ENCODE data around the gene HSPH1. TPM values are rescaled to one million over a fixed set of nuclear protein-coding genes. Genes with fewer than 3 reads are reported as not detected.

The HSPH1 gene
- total RNA-seq, 4 donors from 2014 or later: 29.3 to 86.1 (median 34.9) TPM

DNA sequence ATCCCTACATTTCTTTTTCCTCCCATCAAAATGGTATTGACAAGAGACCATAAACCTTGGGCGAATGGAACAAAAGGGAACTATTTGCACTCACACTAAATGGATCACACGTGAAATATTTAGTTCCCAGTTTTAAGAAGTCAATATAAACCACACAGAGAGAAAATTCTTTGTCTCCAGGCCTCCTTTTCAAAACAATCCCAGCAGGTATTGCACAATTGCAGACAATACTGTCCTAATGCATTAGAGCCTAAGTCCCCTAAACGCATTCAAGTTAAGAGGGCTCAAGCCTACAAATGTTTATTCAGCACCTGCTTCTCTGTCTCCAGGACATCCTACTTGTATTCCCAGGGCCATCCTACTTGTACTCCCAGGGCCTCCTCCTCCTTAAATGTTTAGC is 36.8 kb upstream of the HSPH1 start:
- H3K9me3 ChIP-seq: no peaks in the 10 kb centered on the region
- H3K27me3 ChIP-seq: no peaks in the 10 kb centered on the region
- H3K4me1 ChIP-seq: peaks cover 12 to 43% (median 20%) of the 10 kb centered on the region in 3 donors
- H3K36me3 ChIP-seq: no peaks in the 10 kb centered on the region
- no peak for TF ChIP-seq POLR2A (IDR thresholded peaks at IDR 0.05)
- TF ChIP-seq, protein P1, sequence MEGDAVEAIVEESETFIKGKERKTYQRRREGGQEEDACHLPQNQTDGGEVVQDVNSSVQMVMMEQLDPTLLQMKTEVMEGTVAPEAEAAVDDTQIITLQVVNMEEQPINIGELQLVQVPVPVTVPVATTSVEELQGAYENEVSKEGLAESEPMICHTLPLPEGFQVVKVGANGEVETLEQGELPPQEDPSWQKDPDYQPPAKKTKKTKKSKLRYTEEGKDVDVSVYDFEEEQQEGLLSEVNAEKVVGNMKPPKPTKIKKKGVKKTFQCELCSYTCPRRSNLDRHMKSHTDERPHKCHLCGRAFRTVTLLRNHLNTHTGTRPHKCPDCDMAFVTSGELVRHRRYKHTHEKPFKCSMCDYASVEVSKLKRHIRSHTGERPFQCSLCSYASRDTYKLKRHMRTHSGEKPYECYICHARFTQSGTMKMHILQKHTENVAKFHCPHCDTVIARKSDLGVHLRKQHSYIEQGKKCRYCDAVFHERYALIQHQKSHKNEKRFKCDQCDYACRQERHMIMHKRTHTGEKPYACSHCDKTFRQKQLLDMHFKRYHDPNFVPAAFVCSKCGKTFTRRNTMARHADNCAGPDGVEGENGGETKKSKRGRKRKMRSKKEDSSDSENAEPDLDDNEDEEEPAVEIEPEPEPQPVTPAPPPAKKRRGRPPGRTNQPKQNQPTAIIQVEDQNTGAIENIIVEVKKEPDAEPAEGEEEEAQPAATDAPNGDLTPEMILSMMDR (IDR thresholded peaks at IDR 0.05): no peak
- H3K4me3 ChIP-seq: no peak overlapping the region
- no peak overlapping the region for H3K27ac ChIP-seq
- no peak for DNase-seq
- intact Hi-C loops (cut with DNase I): no loop called here
- 56 to 65% methylated on average over 3 of the region's 3 CpGs for WGBS, 2 donors

DNA sequence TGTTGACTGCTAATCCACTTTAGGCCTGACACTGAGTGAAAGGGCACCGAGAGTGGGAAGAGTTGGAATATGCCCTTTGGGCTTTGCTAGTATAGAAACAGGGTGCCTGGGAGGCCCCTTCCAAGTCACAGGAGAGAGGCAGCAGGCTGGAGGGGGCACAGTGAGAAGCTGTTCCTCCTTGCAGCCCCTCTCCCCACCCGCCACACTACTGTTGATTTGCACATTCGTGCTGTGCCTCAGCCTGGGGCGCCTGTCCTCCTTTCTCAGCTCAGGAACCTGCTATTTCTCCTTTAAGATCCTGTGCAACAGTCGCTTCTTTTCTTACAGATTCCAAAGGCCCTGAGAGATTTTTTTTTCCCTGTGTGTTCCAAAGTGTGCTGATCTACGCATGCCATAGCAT is 35.3 kb upstream of the HSPH1 start:
- TF ChIP-seq, protein P1 (IDR thresholded peaks at IDR 0.05): no peak
- no peak for TF ChIP-seq POLR2A (IDR thresholded peaks at IDR 0.05)
- WGBS, 2 donors: 92 to 95% methylated on average over 6 of the region's 6 CpGs

GRCh38 chr13:31195616-31196015 is 33.9 kb upstream of the HSPH1 start:
- no peaks in the 10 kb centered on the region for H3K27me3 ChIP-seq
- H3K4me3 ChIP-seq: no peak overlapping the region
- H3K27ac ChIP-seq: no peak overlapping the region
- no peak for DNase-seq
- intact Hi-C loops (cut with DNase I): no loop called here
- H3K4me1 ChIP-seq: peaks cover 6 to 14% (median 8%) of the 10 kb centered on the region in 3 donors
- no peaks in the 10 kb centered on the region for H3K36me3 ChIP-seq
- WGBS, 2 donors: 83 to 88% methylated on average over 4 of the region's 4 CpGs
- no peaks in the 10 kb centered on the region for H3K9me3 ChIP-seq
- no peak for TF ChIP-seq POLR2A (IDR thresholded peaks at IDR 0.05)
- TF ChIP-seq, protein P1 (IDR thresholded peaks at IDR 0.05): no peak

More for the DNA sequence above, 35.3 kb upstream of the HSPH1 start:
- no peak for DNase-seq
- Histone ChIP-seq H3K36me3 (no peaks in the 10 kb centered on the region), H3K27me3 (no peaks in the 10 kb centered on the region), H3K27ac (no peak overlapping the region), H3K9me3 (no peaks in the 10 kb centered on the region), H3K4me3 (no peak overlapping the region), H3K4me1 (peaks cover 12 to 27% (median 14%) of the 10 kb centered on the region in 3 donors)
- intact Hi-C loops (cut with DNase I): no loop called here

DNA sequence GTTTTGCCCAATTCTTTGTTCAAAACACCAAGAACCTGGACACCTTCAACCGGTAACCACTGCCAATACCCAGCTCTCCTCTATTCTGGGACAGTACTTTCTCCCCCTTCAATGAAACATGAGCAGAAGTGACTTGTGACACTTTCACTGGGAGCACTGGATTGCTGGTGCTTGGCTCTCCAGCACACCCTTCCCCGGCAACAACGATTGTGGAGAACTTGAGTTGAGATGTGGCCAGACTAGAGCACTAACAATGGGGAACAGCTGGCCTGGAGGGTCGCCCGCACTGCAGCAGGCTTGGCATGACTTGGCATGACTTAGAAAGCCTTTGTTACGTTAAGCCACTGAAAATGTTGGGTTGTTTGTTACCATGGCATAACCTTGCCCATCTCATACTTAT is 30.6 kb upstream of the HSPH1 start:
- 21 to 80% methylated on average over 5 to 6 of the region's 6 CpGs for WGBS, 2 donors
- H3K27me3 ChIP-seq: no peaks in the 10 kb centered on the region
- TF ChIP-seq POLR2A (IDR thresholded peaks at IDR 0.05): no peak
- TF ChIP-seq, protein P1 (IDR thresholded peaks at IDR 0.05): no peak
- H3K9me3 ChIP-seq: no peaks in the 10 kb centered on the region
- H3K4me1 ChIP-seq: no peaks in the 10 kb centered on the region
- H3K27ac ChIP-seq: no peak overlapping the region
- no peak for DNase-seq
- H3K36me3 ChIP-seq: no peaks in the 10 kb centered on the region
- H3K4me3 ChIP-seq: no peak overlapping the region
- intact Hi-C loops (cut with DNase I): no loop called here

DNA sequence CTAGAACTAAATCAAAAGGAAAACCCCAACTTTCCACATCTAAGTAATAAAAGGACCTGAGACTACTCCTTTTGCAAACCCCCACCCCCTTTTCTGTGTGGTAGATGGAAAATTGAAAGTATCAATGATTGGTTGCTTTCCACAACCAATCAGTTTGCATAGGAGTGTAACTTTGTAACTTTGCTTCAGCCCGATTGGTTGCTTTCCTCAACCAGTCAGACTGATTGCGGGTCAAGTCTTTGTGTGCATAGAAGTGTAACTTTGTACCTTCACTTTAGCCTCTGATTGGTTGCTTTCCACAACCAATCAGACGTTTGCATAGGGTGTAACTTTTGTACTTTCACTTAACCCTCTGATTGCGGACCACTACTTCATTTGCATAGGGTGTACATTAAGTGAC is 30.0 kb upstream of the HSPH1 start:
- Histone ChIP-seq H3K27me3 (no peaks in the 10 kb centered on the region), H3K36me3 (no peaks in the 10 kb centered on the region), H3K4me1 (no peaks in the 10 kb centered on the region), H3K4me3 (no peak overlapping the region), H3K9me3 (no peaks in the 10 kb centered on the region), H3K27ac (no peak overlapping the region)
- intact Hi-C loops (cut with DNase I): no loop called here
- WGBS, 2 donors: 84 to 87% methylated on average over 4 of the region's 4 CpGs
- TF ChIP-seq, protein P1 (IDR thresholded peaks at IDR 0.05): no peak
- TF ChIP-seq POLR2A (IDR thresholded peaks at IDR 0.05): no peak
- DNase-seq: no peak
